ENCODE measurements around the gene ZNF25. TPM values are rescaled to one million over a fixed set of nuclear protein-coding genes. Genes with fewer than 3 reads are reported as not detected.

Gene ZNF25
- polyA plus RNA-seq, 1 donor (not counting 4 experiments of a cell fraction or from before 2014, with no cell fraction given) = 2.7 TPM

DNA sequence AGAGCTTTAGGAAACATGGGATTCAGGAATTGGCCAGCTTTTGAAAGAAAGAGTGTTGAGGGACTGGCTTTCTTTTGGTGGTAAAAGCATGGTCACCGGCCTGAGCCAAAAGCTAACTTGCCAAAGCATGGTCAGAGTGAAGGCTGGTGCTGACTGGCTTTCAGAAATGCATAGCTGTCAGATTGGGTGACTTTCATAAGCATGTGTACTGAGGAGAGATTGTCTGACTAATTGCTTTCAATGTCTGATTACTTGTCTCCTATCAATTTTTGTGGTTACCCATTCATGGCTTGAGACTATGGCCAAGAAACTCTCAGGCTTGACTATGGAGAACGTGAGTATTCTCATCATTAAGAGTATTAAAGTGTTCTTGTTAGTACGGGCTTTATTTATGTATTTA lies 28.2 kb downstream of the ZNF25 start:
- dilution Hi-C loops (cut with MboI; ENCODE audit: extremely low pct_ligation_motif_present, low sequenced_read_pairs) = no loop called here
- FAIRE-seq = no peak
- H3K27ac ChIP-seq (ENCODE audit: control insufficient read depth, insufficient read depth, low read length) = no peak overlapping the region

GRCh38 chr10:37947526-37947925 lies 28.9 kb downstream of the ZNF25 start:
- dilution Hi-C loops (cut with MboI; ENCODE audit: extremely low pct_ligation_motif_present, low sequenced_read_pairs) = no loop called here
- Histone ChIP-seq H3K36me3 (ENCODE audit: control insufficient read depth in 2 of 2, extremely low read depth in 1 of 2, insufficient read depth in 2 of 2, low read length in 2 of 2) (no peaks in the 10 kb centered on the region), H3K4me3 (ENCODE audit: control insufficient read depth in 2 of 3, extremely low read depth in 1 of 3, insufficient read depth in 2 of 3, low read depth in 1 of 3, low read length in 3 of 3) (no peak overlapping the region), H3K79me2 (ENCODE audit: control insufficient read depth, insufficient read depth, low read length) (no peaks in the 10 kb centered on the region), H3K27me3 (ENCODE audit: control insufficient read depth, extremely low read depth, insufficient read depth, low read length) (no peaks in the 10 kb centered on the region), H2AFZ (ENCODE audit: control insufficient read depth, low read length) (no peak overlapping the region), H3K27ac (ENCODE audit: control insufficient read depth, insufficient read depth, low read length) (no peak overlapping the region), H4K20me1 (ENCODE audit: control insufficient read depth, extremely low read depth, insufficient read depth, low read length) (no peaks in the 10 kb centered on the region), H3K9ac (ENCODE audit: control insufficient read depth, extremely low read depth, insufficient read depth, low read length) (no peak overlapping the region), H3K4me1 (ENCODE audit: control insufficient read depth, extremely low read depth, insufficient read depth, low read length) (no peaks in the 10 kb centered on the region), H3K9me3 (ENCODE audit: control insufficient read depth, low read depth, low read length) (no peaks in the 10 kb centered on the region), H3K4me2 (ENCODE audit: control insufficient read depth, extremely low read depth, insufficient read depth, low read depth, low read length) (no peak overlapping the region), H3K9me1 (ENCODE audit: control insufficient read depth, extremely low read depth, insufficient read depth, low read length) (no peaks in the 10 kb centered on the region)
- DNase-seq (ENCODE audit: low read depth, low spot score) (no peak), FAIRE-seq (no peak)
- TF ChIP-seq CTCF (optimal IDR thresholded peaks at IDR 0.05 in 1 of 3, IDR thresholded peaks at IDR 0.05 in 1 of 3, conservative IDR thresholded peaks at IDR 0.05 in 1 of 3; ENCODE audit: extremely low read depth in 1 of 3, insufficient read depth in 2 of 3, low read length in 3 of 3) (no peak), EZH2 (IDR thresholded peaks at IDR 0.05; ENCODE audit: low read length) (no peak)

More for the DNA sequence above, 28.2 kb downstream of the ZNF25 start:
- Histone ChIP-seq H3K36me3 (ENCODE audit: control insufficient read depth in 2 of 2, extremely low read depth in 1 of 2, insufficient read depth in 2 of 2, low read length in 2 of 2) (no peaks in the 10 kb centered on the region), H3K79me2 (ENCODE audit: control insufficient read depth, insufficient read depth, low read length) (no peaks in the 10 kb centered on the region), H3K9ac (ENCODE audit: control insufficient read depth, extremely low read depth, insufficient read depth, low read length) (no peak overlapping the region), H3K4me2 (ENCODE audit: control insufficient read depth, extremely low read depth, insufficient read depth, low read depth, low read length) (no peak overlapping the region), H3K27me3 (ENCODE audit: control insufficient read depth, extremely low read depth, insufficient read depth, low read length) (no peaks in the 10 kb centered on the region), H3K9me1 (ENCODE audit: control insufficient read depth, extremely low read depth, insufficient read depth, low read length) (no peaks in the 10 kb centered on the region), H3K4me3 (ENCODE audit: control insufficient read depth in 2 of 3, extremely low read depth in 1 of 3, insufficient read depth in 2 of 3, low read depth in 1 of 3, low read length in 3 of 3) (no peak overlapping the region), H4K20me1 (ENCODE audit: control insufficient read depth, extremely low read depth, insufficient read depth, low read length) (no peaks in the 10 kb centered on the region), H2AFZ (ENCODE audit: control insufficient read depth, low read length) (no peak overlapping the region), H3K9me3 (ENCODE audit: control insufficient read depth, low read depth, low read length) (no peaks in the 10 kb centered on the region), H3K4me1 (ENCODE audit: control insufficient read depth, extremely low read depth, insufficient read depth, low read length) (no peaks in the 10 kb centered on the region)
- no peak for DNase-seq (ENCODE audit: low read depth, low spot score)
- TF ChIP-seq EZH2 (IDR thresholded peaks at IDR 0.05; ENCODE audit: low read length) (no peak), CTCF (optimal IDR thresholded peaks at IDR 0.05 in 1 of 3, IDR thresholded peaks at IDR 0.05 in 1 of 3, conservative IDR thresholded peaks at IDR 0.05 in 1 of 3; ENCODE audit: extremely low read depth in 1 of 3, insufficient read depth in 2 of 3, low read length in 3 of 3) (no peak)

Data from keratinocyte (primary cell).